Heart right ventricle (tissue), 16 donors: Measurements from ENCODE around the gene ELMO3. TPM values are rescaled to one million over a fixed set of nuclear protein-coding genes. Genes with fewer than 3 reads are reported as not detected.

Experiments
- ATAC-seq, 8 donors: fragments of 200-7000 bp; cut with Tn5 transposase; one replicate each; pipeline ENCODE4 v1.9.1; 2020; ENCODE audit warnings: mild to moderate bottlenecking in 8 of 8, moderate library complexity in 8 of 8, moderate number of reproducible peaks in 1 of 8
- DNase-seq, 2 donors: peaks; one replicate each; pipeline ENCODE4 v3.0.0-alpha.2; 2020
- H3K27ac ChIP-seq, 10 donors: fragments of 200-600 bp; sonication (generic) in 2 of 10; one replicate each; pipeline versions ENCODE4 v1.5.0 to v1.8.0; 2020 to 2022; ENCODE audit warnings: mild to moderate bottlenecking in 3 of 10
- H3K27me3 ChIP-seq, 7 donors: fragments of 200-600 bp; one replicate each; pipeline ENCODE4 v1.8.0; 2021 to 2022; ENCODE audit warnings: mild to moderate bottlenecking in 2 of 7
- H3K36me3 ChIP-seq, 9 donors: fragments of 200-600 bp; sonication (generic) in 1 of 9; one replicate each; pipeline versions ENCODE4 v1.5.0 to v1.8.0; 2020 to 2022; ENCODE audit warnings: mild to moderate bottlenecking in 2 of 9
- H3K4me1 ChIP-seq, 9 donors: fragments of 200-600 bp; sonication (generic) in 1 of 9; one replicate each; pipeline versions ENCODE4 v1.5.0 to v1.8.0; 2020 to 2022; ENCODE audit warnings: mild to moderate bottlenecking in 4 of 9
- H3K4me3 ChIP-seq, 10 donors: fragments of 200-600 bp; sonication (generic) in 2 of 10; one replicate each; pipeline versions ENCODE4 v1.5.0 to v1.8.0; 2020 to 2022; ENCODE audit warnings: mild to moderate bottlenecking in 7 of 10, moderate library complexity in 2 of 10
- H3K9me3 ChIP-seq, 11 donors: fragments of 200-600 bp in 10 of 11; sonication (generic) in 2 of 11; one replicate each; pipeline versions ENCODE4 v1.5.0 to v1.8.0; 2013 to 2022; ENCODE audit warnings: mild to moderate bottlenecking in 2 of 11, control low read depth in 1 of 11, moderate library complexity in 1 of 11
- CTCF ChIP-seq, 9 donors: fragments of 200-600 bp; sonication (generic) in 2 of 9; IDR thresholded peaks; one replicate each; pipeline versions ENCODE4 v1.5.0 to v1.8.0; 2021 to 2022; ENCODE audit warnings: antibody characterized with exemption in 9 of 9, mild to moderate bottlenecking in 5 of 9, moderate library complexity in 1 of 9
- WGBS, 2 donors: extraction: QIAGEN DNeasy Blood & Tissue Kit; methylation state at CpG; one replicate each; pipeline ENCODE4 v1.1.7; 2013; ENCODE audit warnings: inconsistent platforms in 1 of 2; 5-methylcytosine and 5-hydroxymethylcytosine counted together
- intact Hi-C, 10 donors: fragments of 100-400 bp; cut with DNase I; formaldehyde crosslinking; loops; one replicate each; pipeline versions ENCODE4 v1.11.1 to v1.14.2; 2022
- polyA plus RNA-seq, 2 donors: library from polyadenylated mRNA; stranded (reverse); fragments of 200-250 nt; gene quantifications; one replicate each; pipeline ENCODE4 v1.2.3, GENCODE V29; 2013
- total RNA-seq, 10 donors: library from RNA; stranded (reverse); fragmentation: NEBNext Ultra II Directional in 3 of 10; extraction: Animal tissue kit (Norgen Biotek cat#: 25700) in 3 of 10; gene quantifications; one replicate each; pipeline versions ENCODE4 v1.2.1 to v1.2.4, GENCODE V29; 2021 to 2023
- donor health status: Arrhythmogenic right ventricular cardiomyopathy.
- donor health status: ischemic (EF 13 %, LVEDD 7.1; RV severe dilation, severe dysfunction).
- donor health status: healthy with polysubstance abuse.
- donor health status: DM: no; HTN: yes; CAD: no.
- donor health status: DM: no; HTN: no; CAD: no.
- donor health status: ischemic (EF 25% LVEDD 6.9; RV normal size, moderate dysfunction).
- donor health status: ischemic (EF 25% LVEDD 5.7; RV mildly dilated, moderate dysfunction).
- donor health status: healthy.
- donor health status: DM: yes; HTN: yes; CAD: no.
- donor health status: Ischemic cardiomyopathy.
- donor health status: ischemic (EF 35%, LVEDD 5.7; RV mildly dilated, moderate dysfunction).
- donor health status: nonischemic (EF 11% LVEDD 7.7; RV severe dilation, severe dysfunction).
- donor health status: DM: yes; HTN: yes; CAD: no.
- donor health status: PGD.
- donor health status: ischemic (EF 29% LVEDD 5.4; RV normal size, mild dysfunction).
- donor health status: nonischemic (EF 23%, LVEDD 6.1; RV moderate dilation, normal function).

The ELMO3 gene
- total and polyA plus RNA-seq, 12 donors = 0.19 to 1.9 (median 0.46) TPM

DNA sequence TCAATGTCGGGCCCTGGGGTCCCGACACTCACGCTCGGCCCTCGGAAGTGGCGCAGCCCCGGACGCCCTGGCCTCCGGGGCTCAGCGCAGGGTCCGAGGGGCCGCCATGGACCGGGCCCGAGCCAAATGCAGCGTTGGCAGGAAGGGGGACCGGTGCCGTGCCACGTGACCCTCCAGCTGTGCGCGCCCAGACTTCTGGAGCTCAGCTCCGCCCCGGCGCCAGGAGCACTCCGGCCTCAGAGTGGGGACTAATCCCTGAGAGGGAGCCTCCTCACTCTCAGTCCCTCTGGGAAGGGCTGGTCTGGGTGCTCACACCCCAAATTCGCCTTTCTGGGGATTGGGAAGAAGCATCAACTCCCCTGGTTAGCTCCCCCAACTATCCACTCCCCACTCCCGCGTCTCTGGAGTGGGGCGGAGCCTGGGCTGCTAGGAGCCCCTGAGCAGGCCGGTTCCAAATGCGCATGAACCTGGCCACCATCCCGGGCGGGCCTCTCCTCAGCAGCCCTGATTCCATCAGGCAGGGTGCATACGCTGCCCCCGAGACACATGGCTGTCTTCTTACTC is 48.0 kb upstream of the ELMO3 start, which contains the start of gene B3GNT9:
TSS of gene B3GNT9 (minus strand) at position 166 of the 564 bp plus-strand sequence. CDS start 513 bp downstream, outside the sequence.
- Histone ChIP-seq H3K9me3 (no peaks in the 10 kb centered on the region), H3K4me3 (peak within 1 kb of the TSS; percentile 49 to 87 (median 68)), H3K36me3 (peaks cover 0 to 38% (median 15%) of the 10 kb centered on the region in 9 donors), H3K4me1 (peaks cover 4 to 34% (median 25%) of the 10 kb centered on the region in 9 donors), H3K27ac (peak within 1 kb of the TSS; percentile 64 to 90 (median 83)), H3K27me3 (peaks cover 0 to 30% (median 0%) of the 10 kb centered on the region in 7 donors)
- DNase-seq = peak; percentile 76 to 80
- no peak for TF ChIP-seq CTCF (IDR thresholded peaks at IDR 0.05)
- intact Hi-C loops = loop anchor here in 5 of 10 donors (2.0 to 10.0 kb wide), 5 partner anchors 34 to 174 kb away; no protein-coding TSS in a partner anchor
- WGBS, 2 donors = 0 to 1% methylated on average over 34 of the region's 34 CpGs
- ATAC-seq = peak; percentile 62 to 90 (median 82)

GRCh38 chr16:67151431-67152097 is 47.4 kb upstream of the ELMO3 start:
- H3K27ac ChIP-seq = peak overlapping the region in 7 of 10 donors; percentile 76 to 90 (median 86)
- WGBS, 2 donors = 51 to 53% methylated on average over 8 of the region's 8 CpGs
- DNase-seq = no peak
- peak overlapping the region in 7 of 10 donors; percentile 60 to 84 (median 67) for H3K4me3 ChIP-seq
- H3K27me3 ChIP-seq = peaks cover 0 to 30% (median 0%) of the 10 kb centered on the region in 7 donors
- ATAC-seq = no peak
- peaks cover 4 to 34% (median 25%) of the 10 kb centered on the region in 9 donors for H3K4me1 ChIP-seq
- H3K9me3 ChIP-seq = no peaks in the 10 kb centered on the region
- H3K36me3 ChIP-seq = peaks cover 0 to 31% (median 13%) of the 10 kb centered on the region in 9 donors
- intact Hi-C loops = loop anchor here in 5 of 10 donors (2.0 to 10.0 kb wide), 5 partner anchors 33 to 174 kb away; no protein-coding TSS in a partner anchor
- TF ChIP-seq CTCF (IDR thresholded peaks at IDR 0.05) = no peak

DNA sequence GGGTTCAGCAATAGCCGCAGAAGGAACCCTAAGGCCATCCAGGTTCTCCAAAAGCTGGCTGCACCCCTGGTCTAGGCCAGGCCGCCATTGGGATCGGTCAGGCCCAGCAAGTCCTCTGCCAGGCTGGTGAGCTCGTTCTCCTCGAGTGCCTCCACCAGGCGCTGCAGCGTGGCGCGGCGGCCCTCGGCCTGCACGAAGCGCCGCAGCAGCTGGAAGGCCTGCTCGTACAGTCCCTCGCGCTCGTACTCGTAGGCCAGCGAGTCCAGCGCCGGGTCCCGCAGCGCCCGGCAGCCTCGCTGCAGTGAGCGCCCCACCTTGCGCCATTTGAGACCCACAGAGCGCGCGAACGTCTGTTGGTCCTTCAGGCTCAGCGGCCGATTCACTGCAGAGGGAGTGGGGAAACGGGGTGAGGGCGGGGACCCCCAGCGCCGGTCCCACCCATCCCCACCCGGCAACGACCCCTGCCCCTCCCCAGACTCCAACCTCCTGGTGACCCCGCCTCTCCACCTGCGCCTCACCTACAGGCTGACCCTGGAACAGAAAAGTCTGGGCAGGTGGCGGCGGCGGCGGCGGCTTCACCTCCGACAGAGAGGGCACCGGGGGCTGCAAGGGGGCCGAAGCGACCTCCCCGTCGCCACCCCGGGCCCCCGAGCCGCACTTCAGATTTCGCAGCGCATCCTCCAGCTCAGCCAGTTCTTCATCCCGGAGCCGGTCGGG is 44.2 kb upstream of the ELMO3 start:
- Histone ChIP-seq H3K9me3 (no peaks in the 10 kb centered on the region), H3K27ac (no peak overlapping the region), H3K4me1 (peaks cover 10 to 45% (median 35%) of the 10 kb centered on the region in 9 donors), H3K4me3 (peak overlapping the region in 7 of 10 donors; percentile 14 to 35 (median 31)), H3K36me3 (peaks cover 0 to 7% (median 0%) of the 10 kb centered on the region in 9 donors), H3K27me3 (peaks cover 0 to 23% (median 0%) of the 10 kb centered on the region in 7 donors)
- WGBS, 2 donors = 24 to 37% methylated on average over 61 of the region's 61 CpGs
- no peak for TF ChIP-seq CTCF (IDR thresholded peaks at IDR 0.05)
- DNase-seq (no peak), ATAC-seq (no peak)
- intact Hi-C loops = loop anchor here (1.0 to 10.0 kb wide), 10 partner anchors 31 to 178 kb away; no protein-coding TSS in a partner anchor
